Stomach (tissue), 9 donors: Measurements from ENCODE around the gene ACAP3. TPM values are rescaled to one million over a fixed set of nuclear protein-coding genes. Genes with fewer than 3 reads are reported as not detected.

Source experiments
- DNase-seq, 2 donors: peaks; one replicate each; pipeline versions ENCODE4 v3.0.0 to v3.0.0-alpha.2; 2013 to 2019
- H3K27ac ChIP-seq, 5 donors: fragments of 200-600 bp in 4 of 5; sonication (generic) in 4 of 5; one replicate each; pipeline ENCODE4 v1.5.1; 2013 to 2019; ENCODE audit warnings: mild to moderate bottlenecking in 1 of 5, moderate library complexity in 1 of 5
- H3K27me3 ChIP-seq, 3 donors: fragments of 200-600 bp; sonication (generic); one replicate each; pipeline ENCODE4 v1.5.1; 2017 to 2019; ENCODE audit warnings: mixed run types in 1 of 3
- H3K36me3 ChIP-seq, 4 donors: fragments of 200-600 bp; sonication (generic); 1 replicate in 3 of 4; 2 replicates in 1 of 4; pipeline ENCODE4 v1.5.1; 2016 to 2019
- H3K4me1 ChIP-seq, 4 donors: fragments of 200-600 bp; sonication (generic); one replicate each; pipeline ENCODE4 v1.5.1; 2016 to 2019
- H3K4me3 ChIP-seq, 4 donors: fragments of 200-600 bp; sonication (generic) in 3 of 4; one replicate each; pipeline ENCODE4 v1.5.1; 2016 to 2019; ENCODE audit warnings: mild to moderate bottlenecking in 1 of 4
- H3K9me3 ChIP-seq, 4 donors: fragments of 200-600 bp; sonication (generic); one replicate each; pipeline ENCODE4 v1.5.1; 2016 to 2019
- EP300 ChIP-seq: sonication (generic); formaldehyde crosslinking; IDR thresholded peaks from one replicate; pipeline ENCODE4 v1.6.1; 2017; ENCODE audit warnings: antibody characterized with exemption
- POLR2A ChIP-seq, 4 donors: fragments of 450-650 bp; IDR thresholded peaks; one replicate each; pipeline ENCODE4 v1.6.1; 2016; ENCODE audit warnings: antibody characterized with exemption in 4 of 4, control low read depth in 2 of 4, mild to moderate bottlenecking in 1 of 4, moderate library complexity in 1 of 4
- POLR2AphosphoS5 ChIP-seq, 3 donors: sonication (generic); formaldehyde crosslinking; IDR thresholded peaks; one replicate each; pipeline ENCODE4 v1.6.1; 2016; ENCODE audit warnings: antibody characterized with exemption in 3 of 3
- WGBS, 5 donors: extraction: QIAGEN DNeasy Blood & Tissue Kit in 3 of 5; methylation state at CpG; one replicate each; pipeline versions ENCODE4 v1.1.5 to v1.1.7; 2013 to 2018; 5-methylcytosine and 5-hydroxymethylcytosine counted together
- intact Hi-C: fragments of 100-400 bp; cut with DNase I; formaldehyde crosslinking; loops from one replicate; pipeline ENCODE4 v1.15.1; 2023; ENCODE audit warnings: low total_unique reads
- polyA plus RNA-seq, 3 donors: library from polyadenylated mRNA; stranded (reverse); fragments of 200-250 nt; gene quantifications; one replicate each; pipeline ENCODE4 v1.2.3, GENCODE V29; 2013
- total RNA-seq, 5 donors: library from RNA; depleted of rRNA; stranded (reverse); fragments of >200 nt; gene quantifications; one replicate each; pipeline versions ENCODE4 v1.1.0 to v1.2.3, GENCODE V29; 2014 to 2016
- TF ChIP-seq, protein P1 (sequence below), 7 experiments: fragments of 450-650 bp in 4 of 7; fragments of 200-600 bp in 3 of 7; sonication (generic) in 3 of 7; IDR thresholded peaks; one replicate each; pipeline ENCODE4 v1.5.1; 2016 to 2019; ENCODE audit warnings: antibody characterized with exemption in 7 of 7, control low read depth in 2 of 7, mild to moderate bottlenecking in 1 of 7
- donor health status: healthy with polysubstance abuse.
- donor health status: Bipolar disorder and iron deficiency.
- donor health status: healthy.

ACAP3 gene
- total and polyA plus RNA-seq, 8 donors, result 17.9 to 374 (median 51.2) TPM

DNA sequence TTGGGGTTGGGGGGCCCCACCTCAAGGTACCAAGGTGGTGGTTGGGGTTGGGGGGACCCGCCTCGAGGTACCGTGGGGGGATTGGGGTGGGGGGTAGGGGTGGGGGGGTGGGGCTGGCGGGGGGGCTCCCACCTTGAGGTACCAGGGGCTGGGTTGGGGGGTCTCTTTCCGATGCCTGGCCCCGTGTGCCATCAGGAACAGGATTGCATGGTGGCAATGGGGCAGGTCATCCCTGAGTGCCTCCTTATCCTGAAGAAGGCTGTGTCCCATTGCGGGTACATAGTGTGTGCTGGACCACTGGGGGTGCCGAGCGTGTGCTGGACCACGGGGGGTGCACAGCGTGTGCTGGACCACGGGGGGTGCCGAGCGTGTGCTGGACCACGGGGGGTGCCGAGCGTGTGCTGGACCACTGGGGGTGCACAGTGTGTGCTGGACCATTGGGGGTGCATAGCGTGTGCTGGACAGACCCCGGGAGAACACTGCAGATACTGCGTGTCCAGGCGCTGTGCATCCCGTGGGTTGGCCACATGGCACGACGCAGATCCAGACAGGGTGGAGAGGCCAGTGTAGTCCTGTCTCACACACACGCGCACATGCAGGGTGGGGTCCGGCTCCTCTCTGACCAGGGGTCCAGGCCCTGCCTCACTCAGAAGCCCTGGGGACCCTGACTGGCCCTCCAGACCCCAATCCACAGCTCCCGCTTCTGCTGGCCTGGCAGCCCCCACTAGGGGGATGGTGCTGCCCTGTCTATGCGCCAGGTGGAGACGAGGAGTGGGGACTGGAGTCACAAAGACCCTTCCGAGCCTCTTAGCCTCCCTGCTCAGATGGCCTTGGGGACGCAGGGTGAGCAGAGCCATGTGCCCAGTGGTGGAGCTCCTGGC, 23.3 kb downstream of the ACAP3 start:
- DNase-seq, result no peak
- 80 to 89% (median 87%) methylated on average over 13 to 32 of the region's 32 CpGs for WGBS, 5 donors
- H3K27me3 ChIP-seq, result peaks cover 0 to 37% (median 6%) of the 10 kb centered on the region in 3 donors
- H3K4me1 ChIP-seq, result peaks cover 12 to 25% (median 17%) of the 10 kb centered on the region in 4 donors
- no peak overlapping the region for H3K27ac ChIP-seq
- no peaks in the 10 kb centered on the region for H3K9me3 ChIP-seq
- intact Hi-C loops, result no loop called here
- TF ChIP-seq, protein P1, sequence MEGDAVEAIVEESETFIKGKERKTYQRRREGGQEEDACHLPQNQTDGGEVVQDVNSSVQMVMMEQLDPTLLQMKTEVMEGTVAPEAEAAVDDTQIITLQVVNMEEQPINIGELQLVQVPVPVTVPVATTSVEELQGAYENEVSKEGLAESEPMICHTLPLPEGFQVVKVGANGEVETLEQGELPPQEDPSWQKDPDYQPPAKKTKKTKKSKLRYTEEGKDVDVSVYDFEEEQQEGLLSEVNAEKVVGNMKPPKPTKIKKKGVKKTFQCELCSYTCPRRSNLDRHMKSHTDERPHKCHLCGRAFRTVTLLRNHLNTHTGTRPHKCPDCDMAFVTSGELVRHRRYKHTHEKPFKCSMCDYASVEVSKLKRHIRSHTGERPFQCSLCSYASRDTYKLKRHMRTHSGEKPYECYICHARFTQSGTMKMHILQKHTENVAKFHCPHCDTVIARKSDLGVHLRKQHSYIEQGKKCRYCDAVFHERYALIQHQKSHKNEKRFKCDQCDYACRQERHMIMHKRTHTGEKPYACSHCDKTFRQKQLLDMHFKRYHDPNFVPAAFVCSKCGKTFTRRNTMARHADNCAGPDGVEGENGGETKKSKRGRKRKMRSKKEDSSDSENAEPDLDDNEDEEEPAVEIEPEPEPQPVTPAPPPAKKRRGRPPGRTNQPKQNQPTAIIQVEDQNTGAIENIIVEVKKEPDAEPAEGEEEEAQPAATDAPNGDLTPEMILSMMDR (IDR thresholded peaks at IDR 0.05), result no peak
- TF ChIP-seq EP300 (no peak), POLR2AphosphoS5 (IDR thresholded peaks at IDR 0.05) (no peak), POLR2A (IDR thresholded peaks at IDR 0.05) (no peak)
- no peak overlapping the region for H3K4me3 ChIP-seq
- H3K36me3 ChIP-seq, result no peaks in the 10 kb centered on the region

DNA sequence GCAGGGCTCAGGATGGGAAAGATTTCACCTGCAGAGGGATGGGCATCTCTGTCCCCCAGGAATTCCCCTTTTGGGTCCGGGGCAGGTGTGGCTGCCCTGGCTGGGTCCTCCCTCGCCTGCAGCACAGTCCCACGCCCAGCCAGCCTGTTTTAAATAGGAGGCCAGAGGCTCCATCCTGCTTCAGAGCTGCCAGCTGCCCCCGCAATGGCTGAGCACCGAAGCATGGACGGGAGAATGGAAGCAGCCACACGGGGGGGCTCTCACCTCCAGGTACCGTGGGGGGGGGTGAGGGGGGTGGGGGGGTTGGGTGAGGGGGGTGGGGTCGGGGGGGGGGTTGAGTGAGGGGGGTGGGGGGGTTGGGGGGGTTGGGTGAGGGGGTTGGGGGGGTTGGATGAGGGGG, 23.9 kb downstream of the ACAP3 start:
- Histone ChIP-seq H3K4me3 (no peak overlapping the region), H3K27ac (no peak overlapping the region), H3K9me3 (no peaks in the 10 kb centered on the region), H3K4me1 (peaks cover 12 to 25% (median 17%) of the 10 kb centered on the region in 4 donors), H3K36me3 (no peaks in the 10 kb centered on the region), H3K27me3 (peaks cover 0 to 37% (median 6%) of the 10 kb centered on the region in 3 donors)
- TF ChIP-seq POLR2AphosphoS5 (IDR thresholded peaks at IDR 0.05) (no peak), POLR2A (IDR thresholded peaks at IDR 0.05) (no peak), EP300 (no peak)
- TF ChIP-seq, protein P1 (IDR thresholded peaks at IDR 0.05), result no peak
- intact Hi-C loops, result no loop called here
- no peak for DNase-seq
- WGBS, 5 donors, result 6 to 26% (median 11%) methylated on average over 3 to 8 of the region's 9 CpGs

DNA sequence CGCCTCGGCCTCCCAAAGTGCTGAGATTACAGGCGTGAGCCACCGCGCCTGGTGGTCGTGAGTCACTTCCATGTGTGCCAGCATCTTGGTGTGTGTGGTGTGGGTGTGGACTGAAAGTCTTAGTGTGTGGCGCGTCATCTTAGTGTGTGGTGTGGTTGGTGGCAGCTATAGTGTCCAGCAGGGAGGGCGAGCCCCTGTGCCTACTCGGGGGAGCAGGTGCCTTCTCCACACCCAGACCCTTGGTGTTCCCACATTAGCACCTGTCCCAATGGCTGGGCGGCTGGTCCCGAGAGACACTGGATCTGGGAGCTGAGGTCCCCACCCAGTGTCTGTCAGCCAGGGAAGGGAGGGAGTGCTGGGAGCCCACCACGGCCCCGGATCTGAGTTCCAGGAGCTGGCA, 24.7 kb downstream of the ACAP3 start:
- Histone ChIP-seq H3K36me3 (no peaks in the 10 kb centered on the region), H3K4me3 (no peak overlapping the region), H3K4me1 (peaks cover 12 to 25% (median 17%) of the 10 kb centered on the region in 4 donors), H3K9me3 (no peaks in the 10 kb centered on the region), H3K27me3 (peaks cover 0 to 37% (median 6%) of the 10 kb centered on the region in 3 donors), H3K27ac (no peak overlapping the region)
- no peak for DNase-seq
- 74 to 84% (median 78%) methylated on average over 9 to 14 of the region's 14 CpGs for WGBS, 5 donors
- TF ChIP-seq EP300 (no peak), POLR2A (IDR thresholded peaks at IDR 0.05) (no peak), POLR2AphosphoS5 (IDR thresholded peaks at IDR 0.05) (no peak)
- TF ChIP-seq, protein P1 (IDR thresholded peaks at IDR 0.05), result no peak
- intact Hi-C loops, result no loop called here

DNA sequence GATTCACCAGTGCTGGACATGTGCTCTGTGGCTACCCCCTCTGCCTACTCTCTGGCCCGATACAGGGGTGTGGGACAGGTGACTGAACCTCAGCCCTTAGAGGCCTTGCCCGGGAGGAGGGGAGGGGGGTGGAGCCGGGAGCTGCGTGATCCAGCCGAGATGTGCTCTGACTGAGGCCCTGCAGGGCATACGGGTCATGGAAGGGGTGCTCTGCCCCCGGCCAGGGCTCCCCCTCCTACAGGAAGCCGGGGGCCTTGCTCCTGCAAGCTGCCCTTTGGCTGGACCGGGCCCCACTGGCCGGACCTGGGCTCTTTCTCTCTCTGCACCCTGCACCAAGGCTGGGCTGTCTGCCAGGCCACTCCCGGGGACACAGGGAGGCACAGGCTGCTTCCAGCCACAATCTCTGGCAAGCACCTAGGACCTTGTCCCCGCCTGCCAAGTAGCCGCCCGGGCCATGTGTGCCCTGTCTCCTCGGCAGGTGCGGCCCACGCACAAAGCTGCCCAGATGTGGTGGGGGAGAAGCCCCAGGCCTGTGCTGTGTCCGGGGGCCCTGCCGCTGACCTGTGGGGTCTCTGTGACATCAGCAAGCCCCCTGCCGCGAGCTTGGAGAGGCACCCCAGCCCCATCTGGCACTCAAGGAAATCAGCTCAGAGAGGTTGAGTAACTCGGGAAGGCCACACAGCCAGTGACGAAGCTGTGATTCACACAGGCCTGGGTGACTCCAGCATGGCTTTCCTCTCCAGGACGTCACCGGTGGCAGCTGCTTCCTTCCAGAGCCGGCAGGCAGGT, 26.0 kb downstream of the ACAP3 start:
- peaks cover 12 to 25% (median 17%) of the 10 kb centered on the region in 4 donors for H3K4me1 ChIP-seq
- H3K9me3 ChIP-seq, result no peaks in the 10 kb centered on the region
- peaks cover 0 to 24% (median 0%) of the 10 kb centered on the region in 3 donors for H3K27me3 ChIP-seq
- 22 to 52% (median 32%) methylated on average over 7 to 26 of the region's 26 CpGs for WGBS, 5 donors
- intact Hi-C loops, result no loop called here
- H3K4me3 ChIP-seq, result no peak overlapping the region
- peak; percentile 83 to 98 for DNase-seq
- TF ChIP-seq POLR2AphosphoS5 (IDR thresholded peaks at IDR 0.05) (peak in 1 of 3 donors; percentile 6), EP300 (no peak), POLR2A (IDR thresholded peaks at IDR 0.05) (no peak)
- TF ChIP-seq, protein P1 (IDR thresholded peaks at IDR 0.05), result no peak
- H3K36me3 ChIP-seq, result no peaks in the 10 kb centered on the region
- peak overlapping the region; percentile 70 to 79 (median 77) for H3K27ac ChIP-seq
